Body of pancreas (tissue), 4 donors: ENCODE measurements around the gene ARHGEF28.

Source experiments
- CTCF ChIP-seq, 7 experiments: fragments of 450-650 bp in 4 of 7; fragments of 200-600 bp in 3 of 7; sonication (generic) in 3 of 7; IDR thresholded peaks; one replicate each; pipeline ENCODE4 v1.5.1; 2016 to 2019; ENCODE audit warnings: antibody characterized with exemption in 7 of 7
- POLR2A ChIP-seq, 3 donors: fragments of 450-650 bp; IDR thresholded peaks; one replicate each; pipeline ENCODE4 v1.6.1; 2016; ENCODE audit warnings: antibody characterized with exemption in 3 of 3, mild to moderate bottlenecking in 2 of 3

- TF ChIP-seq CTCF (IDR thresholded peaks at IDR 0.05) (no peak), POLR2A (IDR thresholded peaks at IDR 0.05) (no peak)
These were observed 329.4 kb downstream of the ARHGEF28 start for GRCh38 chr5:73955271-73955846.
